IMR-90 (cell line): ENCODE measurements around the gene LRRC75A. TPM values are rescaled to one million over a fixed set of nuclear protein-coding genes. Genes with fewer than 3 reads are reported as not detected.
"Not testable (repeated sequence)": the region's sequence is repeated elsewhere in the genome, so short reads cannot be mapped to it uniquely, and the experiment has no call there.

Experiments used
- ATAC-seq: fragments of 200-7000 bp; cut with Tn5 transposase; 2 replicates; pipeline ENCODE4 v1.9.1; 2020; ENCODE audit warnings: low read depth, mild to moderate bottlenecking, moderate library complexity
- BruUV-seq: library from RNA; stranded (reverse); fragments of 400-500 nt; replicated peaks from 2 replicates; lab custom pipeline; 2021; lab: Mats Ljungman, UMichigan
- CTCF ChIA-PET: fragments of 300-600 bp; formaldehyde crosslinking; extraction: SDS; loops from one replicate; lab custom pipeline; 2021; ENCODE audit warnings: antibody characterized with exemption; lab: Yijun Ruan, JAX
- POLR2A ChIA-PET: fragments of 300-600 bp; sonication (Branson Sonifier 250); formaldehyde crosslinking; loops from one replicate; lab custom pipeline; 2022; ENCODE audit warnings: antibody characterized with exemption; ENCODE audit not compliant: unreplicated experiment; lab: Charles Lee
- DNase-seq: peaks from one replicate; pipeline ENCODE4 v3.0.0; 2013
- H2AFZ ChIP-seq: replicated peaks from 2 replicates; pipeline ENCODE3; 2013; ENCODE audit warnings: low read length, mild to moderate bottlenecking; ENCODE audit not compliant: poor library complexity
- H2AK5ac ChIP-seq: 2 replicates; pipeline ENCODE4 v1.6.1; 2013; ENCODE audit warnings: low read depth, low read length, inconsistent platforms
- H2AK9ac ChIP-seq: replicated peaks from 2 replicates; pipeline ENCODE3; 2013; ENCODE audit warnings: mild to moderate bottlenecking, low read depth, low read length, moderate library complexity; ENCODE audit not compliant: poor library complexity
- H2BK120ac ChIP-seq: 2 replicates; pipeline ENCODE4 v1.6.1; 2013; ENCODE audit warnings: low read depth, low read length, inconsistent platforms
- H2BK15ac ChIP-seq: 3 replicates; pipeline ENCODE4 v1.6.1; 2013; ENCODE audit warnings: low read depth, low read length, inconsistent platforms
- H2BK20ac ChIP-seq: 2 replicates; pipeline ENCODE4 v1.6.1; 2013; ENCODE audit warnings: low read depth, mild to moderate bottlenecking, inconsistent platforms, low read length, moderate library complexity
- H2BK5ac ChIP-seq: 2 replicates; pipeline ENCODE4 v1.6.1; 2013; ENCODE audit warnings: mild to moderate bottlenecking, low read depth, low read length, inconsistent platforms; ENCODE audit not compliant: poor library complexity, severe bottlenecking
- H3K14ac ChIP-seq: replicated peaks from 2 replicates; pipeline ENCODE4 v1.6.1; 2013; ENCODE audit warnings: low read depth, low read length, inconsistent platforms
- H3K18ac ChIP-seq: 2 replicates; pipeline ENCODE4 v1.6.1; 2013; ENCODE audit warnings: low read depth, low read length, control low read depth
- H3K23ac ChIP-seq: 2 replicates; pipeline ENCODE4 v1.6.1; 2013; ENCODE audit warnings: low read depth, low read length, inconsistent platforms
- H3K27ac ChIP-seq: 2 replicates; pipeline ENCODE4 v1.5.1; 2013; ENCODE audit warnings: mild to moderate bottlenecking, control low read depth, low read length; ENCODE audit not compliant: insufficient read depth
- H3K27me3 ChIP-seq: 2 replicates; pipeline ENCODE4 v1.6.1; 2013; ENCODE audit warnings: low read length; ENCODE audit not compliant: control insufficient read depth, insufficient read depth
- H3K36me3 ChIP-seq: 2 replicates; pipeline ENCODE4 v1.6.1; 2013; ENCODE audit warnings: low read length, mixed read lengths; ENCODE audit not compliant: control insufficient read depth, insufficient read depth
- H3K4ac ChIP-seq: 2 replicates; pipeline ENCODE4 v1.6.1; 2013; ENCODE audit warnings: low read depth, low read length, inconsistent platforms
- H3K4me1 ChIP-seq: 2 replicates; pipeline ENCODE4 v1.6.1; 2013; ENCODE audit warnings: low read length, mixed read lengths; ENCODE audit not compliant: control insufficient read depth, insufficient read depth
- H3K4me2 ChIP-seq: 2 replicates; pipeline ENCODE4 v1.6.1; 2013; ENCODE audit warnings: low read depth, mild to moderate bottlenecking, control low read depth, low read length, moderate library complexity
- H3K4me3 ChIP-seq: 2 replicates; pipeline ENCODE4 v1.5.1; 2013; ENCODE audit warnings: low read depth, mild to moderate bottlenecking, control low read depth, low read length, moderate library complexity; ENCODE audit not compliant: insufficient read depth
- H3K56ac ChIP-seq: 2 replicates; pipeline ENCODE4 v1.6.1; 2013; ENCODE audit warnings: low read length, inconsistent platforms; ENCODE audit not compliant: insufficient read depth; ENCODE audit errors: extremely low read depth
- H3K79me1 ChIP-seq, 2 experiments: 2 replicates each; pipeline ENCODE4 v1.6.1; 2013; ENCODE audit warnings: low read length in 2 of 2, inconsistent platforms in 1 of 2, low read depth in 1 of 2
- H3K9ac ChIP-seq: 2 replicates; pipeline ENCODE4 v1.6.1; 2013; ENCODE audit warnings: low read depth, low read length, control low read depth
- H3K9me1 ChIP-seq: 2 replicates; pipeline ENCODE4 v1.6.1; 2013; ENCODE audit warnings: low read length, inconsistent platforms; ENCODE audit not compliant: insufficient read depth
- H3K9me3 ChIP-seq: 2 replicates; pipeline ENCODE4 v1.6.1; 2013; ENCODE audit warnings: low read length; ENCODE audit not compliant: control insufficient read depth, insufficient read depth
- H4K20me1 ChIP-seq: 2 replicates; pipeline ENCODE4 v1.6.1; 2013; ENCODE audit warnings: low read length, inconsistent platforms; ENCODE audit not compliant: insufficient read depth
- H4K5ac ChIP-seq: 2 replicates; pipeline ENCODE4 v1.6.1; 2013; ENCODE audit warnings: mild to moderate bottlenecking, low read depth, low read length, control low read depth
- H4K8ac ChIP-seq, 2 experiments: 2 replicates each; pipeline ENCODE4 v1.6.1; 2013; ENCODE audit warnings: low read depth in 2 of 2, low read length in 2 of 2, control low read depth in 1 of 2, inconsistent platforms in 1 of 2
- H4K91ac ChIP-seq: 2 replicates; pipeline ENCODE4 v1.6.1; 2013; ENCODE audit warnings: low read depth, low read length, inconsistent platforms; ENCODE audit not compliant: insufficient read depth
- WGBS, 2 experiments: methylation state at CpG; one replicate each; pipeline versions ENCODE4 v1.1.5 to v1.1.7; 2013; ENCODE audit warnings: missing lambda C conversion rate in 2 of 2; ENCODE audit not compliant: insufficient read length in 1 of 2; ENCODE audit errors: extremely low coverage in 2 of 2; 5-methylcytosine and 5-hydroxymethylcytosine counted together
- dilution Hi-C: fragments of 300-500 bp; cut with HindIII; formaldehyde crosslinking; loops from one replicate; pipeline ENCODE4 v1.14.3; 2018; ENCODE audit warnings: low sequenced_read_pairs; ENCODE audit not compliant: unreplicated experiment
- in situ Hi-C: fragments of 300-500 bp; cut with MboI; formaldehyde crosslinking; loops from 3 replicates; pipeline ENCODE4 v1.14.3; 2019; ENCODE audit warnings: low sequenced_read_pairs, inconsistent platforms, mixed read lengths
- intact Hi-C: fragments of 100-400 bp; cut with micrococcal nuclease; formaldehyde crosslinking; loops from 2 replicates; pipeline ENCODE4 v1.10.0; 2022
- polyA plus RNA-seq, 3 experiments: library from polyadenylated mRNA; depleted of rRNA; stranded (reverse); fragments of >200 nt; gene quantifications; 2 replicates each; pipeline ENCODE4 v1.2.3, GENCODE V29; 2012; ENCODE audit warnings: low replicate concordance in 1 of 3
- total RNA-seq: library from RNA; depleted of rRNA; stranded (reverse); fragments of >200 nt; gene quantifications from 2 replicates; pipeline ENCODE4 v1.2.3, GENCODE V29; 2012

LRRC75A gene
- total and polyA plus RNA-seq, 2 of the 4 experiments (the other 2 are of a cell fraction): 0.72 to 1.0 TPM

- H3K4ac ChIP-seq, BruUV-seq, H3K4me1 ChIP-seq, H3K27ac ChIP-seq, H2BK5ac ChIP-seq, H2AFZ ChIP-seq, H3K4me3 ChIP-seq, H2AK5ac ChIP-seq, in situ Hi-C loops, H2BK120ac ChIP-seq, dilution Hi-C loops, H4K91ac ChIP-seq, H3K18ac ChIP-seq, H3K27me3 ChIP-seq, H4K8ac ChIP-seq, H2BK20ac ChIP-seq, ATAC-seq, H4K5ac ChIP-seq, H2AK9ac ChIP-seq, H2BK15ac ChIP-seq, H3K4me2 ChIP-seq, H3K9me3 ChIP-seq, DNase-seq, H3K9ac ChIP-seq, H3K23ac ChIP-seq, H3K56ac ChIP-seq, H3K14ac ChIP-seq: not testable (repeated sequence)
- H3K79me1 ChIP-seq: peaks cover 0 to 42% of the 10 kb centered on the region in 2 experiments; a peak in 2 of 4 replicates
- POLR2A ChIA-PET: interaction anchor here (0.6 kb wide), 1 partner anchor 89 kb away, joined by 3 read pairs; no protein-coding TSS in a partner anchor
- peaks cover 51% of the 10 kb centered on the region for H4K20me1 ChIP-seq
- CTCF ChIA-PET: interaction anchor here (0.6 to 4.3 kb wide), 4 partner anchors 11 to 106 kb away, joined by 3 to 42 read pairs (median 5); no protein-coding TSS in a partner anchor
- WGBS, 2 experiments: no CpG with 5 or more reads among the region's 8 CpGs
- peaks cover 13% of the 10 kb centered on the region for H3K9me1 ChIP-seq
- peaks cover 18% of the 10 kb centered on the region for H3K36me3 ChIP-seq
- intact Hi-C loops: loop anchor here (2.0 kb wide), 2 partner anchors 129 to 137 kb away; no protein-coding TSS in a partner anchor
These were observed 39.7 kb downstream of the LRRC75A start for GRCh38 chr17:16452268-16452667.
